ENCODE results near the gene NSMCE1.

GRCh38 chr16:27175888-27176287 is 92.7 kb downstream of the NSMCE1 start:
- TF ChIP-seq, protein P1, sequence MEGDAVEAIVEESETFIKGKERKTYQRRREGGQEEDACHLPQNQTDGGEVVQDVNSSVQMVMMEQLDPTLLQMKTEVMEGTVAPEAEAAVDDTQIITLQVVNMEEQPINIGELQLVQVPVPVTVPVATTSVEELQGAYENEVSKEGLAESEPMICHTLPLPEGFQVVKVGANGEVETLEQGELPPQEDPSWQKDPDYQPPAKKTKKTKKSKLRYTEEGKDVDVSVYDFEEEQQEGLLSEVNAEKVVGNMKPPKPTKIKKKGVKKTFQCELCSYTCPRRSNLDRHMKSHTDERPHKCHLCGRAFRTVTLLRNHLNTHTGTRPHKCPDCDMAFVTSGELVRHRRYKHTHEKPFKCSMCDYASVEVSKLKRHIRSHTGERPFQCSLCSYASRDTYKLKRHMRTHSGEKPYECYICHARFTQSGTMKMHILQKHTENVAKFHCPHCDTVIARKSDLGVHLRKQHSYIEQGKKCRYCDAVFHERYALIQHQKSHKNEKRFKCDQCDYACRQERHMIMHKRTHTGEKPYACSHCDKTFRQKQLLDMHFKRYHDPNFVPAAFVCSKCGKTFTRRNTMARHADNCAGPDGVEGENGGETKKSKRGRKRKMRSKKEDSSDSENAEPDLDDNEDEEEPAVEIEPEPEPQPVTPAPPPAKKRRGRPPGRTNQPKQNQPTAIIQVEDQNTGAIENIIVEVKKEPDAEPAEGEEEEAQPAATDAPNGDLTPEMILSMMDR (IDR thresholded peaks at IDR 0.05; ENCODE audit: low read depth, low read length): no peak
- no peak for TF ChIP-seq EZH2phosphoT487 (IDR thresholded peaks at IDR 0.05; ENCODE audit: low read depth)
